T-helper 1 cell (primary cell): ENCODE measurements around the gene SERPINE3.
A peak's percentile ranks its signal among the peaks of the same experiment; 100 is the strongest.

Experiments
- DNase-seq, 5 donors: peaks; one replicate each; pipeline ENCODE4 v3.0.0-alpha.2; 2012 to 2020

SERPINE3 gene

GRCh38 chr13:51364404-51365008 lies 25.0 kb downstream of the SERPINE3 start:
- DNase-seq, result no peak

- no peak for DNase-seq
Measured at GRCh38 chr13:51370116-51370515, 30.6 kb downstream of the SERPINE3 start.

- DNase-seq, result no peak
Measured at GRCh38 chr13:51370811-51371210, 31.3 kb downstream of the SERPINE3 start.

- DNase-seq, result no peak
Measured at GRCh38 chr13:51371768-51372399, 32.4 kb downstream of the SERPINE3 start.

- DNase-seq, result no peak
Measured at GRCh38 chr13:51373451-51373850, 34.0 kb downstream of the SERPINE3 start.

- DNase-seq, result no peak
Measured at GRCh38 chr13:51380269-51380668, 40.8 kb downstream of the SERPINE3 start.

GRCh38 chr13:51385114-51385513 lies 45.6 kb downstream of the SERPINE3 start:
- DNase-seq, result no peak

- no peak for DNase-seq
Measured at GRCh38 chr13:51394724-51395123, 55.2 kb downstream of the SERPINE3 start.

GRCh38 chr13:51396352-51396751 lies 56.9 kb downstream of the SERPINE3 start:
- DNase-seq, result peak in 1 of 5 donors; percentile 44

GRCh38 chr13:51397262-51397941 lies 57.9 kb downstream of the SERPINE3 start:
- DNase-seq, result no peak

GRCh38 chr13:51405176-51405575 lies 65.7 kb downstream of the SERPINE3 start:
- DNase-seq, result no peak

- DNase-seq, result no peak
Measured at GRCh38 chr13:51412431-51412830, 72.9 kb downstream of the SERPINE3 start.
